HepG2 (cell line): ENCODE data around the gene MYO19. TPM values are rescaled to one million over a fixed set of nuclear protein-coding genes. Genes with fewer than 3 reads are reported as not detected.
A peak's percentile ranks its signal among the peaks of the same experiment; 100 is the strongest.

Experiments
- CENPBD1 ChIP-seq: sonication (generic); formaldehyde crosslinking; IDR thresholded peaks from 2 replicates; pipeline ENCODE4 v1.8.0; 2022; ENCODE audit warnings: missing genetic modification reagents, low read depth, mild to moderate bottlenecking, borderline replicate concordance
- CHD4 ChIP-seq: fragments of 200-600 bp; sonication (generic); IDR thresholded peaks from 2 replicates; pipeline ENCODE4 v1.7.0; 2017; ENCODE audit warnings: mild to moderate bottlenecking, low read length, borderline replicate concordance
- E2F5 ChIP-seq: sonication (generic); formaldehyde crosslinking; conservative IDR thresholded peaks from 2 replicates; pipeline ENCODE4 v1.4.0; 2020; ENCODE audit warnings: missing genetic modification reagents
- HOXA9 ChIP-seq: sonication (generic); formaldehyde crosslinking; IDR thresholded peaks from 2 replicates; pipeline ENCODE4 v1.8.1; 2022; ENCODE audit warnings: missing genetic modification reagents, mild to moderate bottlenecking, moderate library complexity, borderline replicate concordance
- IKZF4 ChIP-seq: sonication (generic); formaldehyde crosslinking; IDR thresholded peaks from 2 replicates; pipeline ENCODE4 v1.5.1; 2020; ENCODE audit warnings: borderline replicate concordance, mild to moderate bottlenecking, low read depth, missing genetic modification reagents; ENCODE audit errors: not compliant biosample characterization
- MIER3 ChIP-seq: IDR thresholded peaks from 2 replicates; pipeline ENCODE4 v1.6.1; 2016; ENCODE audit warnings: missing compliant biosample characterization, borderline replicate concordance
- MTF2 ChIP-seq: sonication (generic); formaldehyde crosslinking; IDR thresholded peaks from 2 replicates; pipeline ENCODE4 v1.5.0; 2020; ENCODE audit warnings: missing genetic modification reagents, borderline replicate concordance
- NFIB ChIP-seq: sonication (generic); formaldehyde crosslinking; IDR thresholded peaks from 2 replicates; pipeline ENCODE4 v1.9.0; 2021; ENCODE audit warnings: missing genetic modification reagents, mild to moderate bottlenecking, borderline replicate concordance
- NFKB2 ChIP-seq: sonication (generic); formaldehyde crosslinking; IDR thresholded peaks from 2 replicates; pipeline ENCODE4 v1.4.0; 2020; ENCODE audit warnings: missing genetic modification reagents, borderline replicate concordance
- PCBP1 ChIP-seq: fragments of 200-400 bp; formaldehyde crosslinking; IDR thresholded peaks from 2 replicates; pipeline ENCODE4 v1.6.1; 2017; ENCODE audit warnings: mild to moderate bottlenecking, low read depth, low read length, borderline replicate concordance
- SYNCRIP ChIP-seq: fragments of 200-400 bp; formaldehyde crosslinking; IDR thresholded peaks from 2 replicates; pipeline ENCODE4 v1.6.1; 2018; ENCODE audit warnings: mild to moderate bottlenecking, low read depth, low read length; ENCODE audit not compliant: insufficient read depth
- TCF7 ChIP-seq: sonication (generic); IDR thresholded peaks from 2 replicates; pipeline ENCODE4 v1.6.1; 2016; ENCODE audit warnings: antibody characterized with exemption, low read depth
- ZBTB42 ChIP-seq: sonication (generic); formaldehyde crosslinking; IDR thresholded peaks from 2 replicates; pipeline ENCODE4 v1.5.0; 2020; ENCODE audit warnings: mild to moderate bottlenecking, missing genetic modification reagents
- ZNF329 ChIP-seq: sonication (generic); formaldehyde crosslinking; IDR thresholded peaks from 2 replicates; pipeline ENCODE4 v1.9.0; 2021; ENCODE audit warnings: low read depth, mild to moderate bottlenecking, missing genetic modification reagents
- ZNF331 ChIP-seq: sonication (generic); formaldehyde crosslinking; IDR thresholded peaks from 2 replicates; pipeline ENCODE4 v1.4.0; 2020; ENCODE audit warnings: missing genetic modification reagents
- ZNF335 ChIP-seq: sonication (generic); formaldehyde crosslinking; IDR thresholded peaks from 2 replicates; pipeline ENCODE4 v1.4.0; 2020; ENCODE audit warnings: missing genetic modification reagents
- ZNF670 ChIP-seq: sonication (generic); formaldehyde crosslinking; IDR thresholded peaks from 2 replicates; pipeline ENCODE4 v1.8.0; 2022; ENCODE audit warnings: mild to moderate bottlenecking, missing genetic modification reagents, borderline replicate concordance
- ZNF776 ChIP-seq: sonication (generic); formaldehyde crosslinking; IDR thresholded peaks from 2 replicates; pipeline ENCODE4 v1.4.0; 2020; ENCODE audit warnings: mild to moderate bottlenecking, missing genetic modification reagents
- ZSCAN9 ChIP-seq: IDR thresholded peaks from 2 replicates; pipeline ENCODE4 v1.6.1; 2016; ENCODE audit warnings: borderline replicate concordance
- polyA plus RNA-seq, 8 experiments: library from polyadenylated mRNA; depleted of rRNA in 3 of 8; stranded (reverse) in 7 of 8; unstranded in 1 of 8; fragments of >200 nt; fragmentation: Illumina TruSeq in 4 of 8; extraction: Trizol in 4 of 8; gene quantifications; 2 replicates each; pipeline versions ENCODE4 v1.2.1 to v1.2.3, GENCODE V29; 2011 to 2016; ENCODE audit warnings: low read depth in 4 of 8, missing spikeins in 1 of 8, mixed read lengths in 1 of 8; ENCODE audit not compliant: insufficient read depth in 1 of 8
- total RNA-seq, 5 experiments: library from RNA; depleted of rRNA; stranded (reverse); fragments of >200 nt; fragmentation: Illumina TruSeq; extraction: Trizol; gene quantifications; 2 replicates each; pipeline ENCODE4 v1.2.3, GENCODE V29; 2016; ENCODE audit warnings: low read depth in 1 of 5
- TF ChIP-seq, protein P1 (sequence below): sonication (generic); formaldehyde crosslinking; IDR thresholded peaks from 2 replicates; pipeline ENCODE4 v1.4.0; 2020; ENCODE audit warnings: missing genetic modification reagents, borderline replicate concordance
- TF ChIP-seq, protein P2 (sequence below): IDR thresholded peaks from 2 replicates; pipeline ENCODE4 v1.6.1; 2012; ENCODE audit warnings: low read depth, low read length, improper control_type of control experiment

Gene MYO19
- total and polyA plus RNA-seq, 2 of the 13 experiments (the other 11 are each of a cell fraction or from before 2014, with no cell fraction given) = 75.7 to 82.3 TPM

GRCh38 chr17:36545465-36546417 lies 11.1 kb upstream of the MYO19 start (continued):
- peak; percentile 57; the same call in 1 of the 2 replicates for TF ChIP-seq ZNF335 (CRISPR knock-in tag)
- 0 out of 2 replicates have a peak, but pooled peaks have one; percentile 4 for TF ChIP-seq PCBP1
- no peak for TF ChIP-seq ZBTB42 (CRISPR knock-in tag)
- no peak for TF ChIP-seq ZNF329 (CRISPR knock-in tag)
- TF ChIP-seq SYNCRIP = no peak
- TF ChIP-seq, protein P1, sequence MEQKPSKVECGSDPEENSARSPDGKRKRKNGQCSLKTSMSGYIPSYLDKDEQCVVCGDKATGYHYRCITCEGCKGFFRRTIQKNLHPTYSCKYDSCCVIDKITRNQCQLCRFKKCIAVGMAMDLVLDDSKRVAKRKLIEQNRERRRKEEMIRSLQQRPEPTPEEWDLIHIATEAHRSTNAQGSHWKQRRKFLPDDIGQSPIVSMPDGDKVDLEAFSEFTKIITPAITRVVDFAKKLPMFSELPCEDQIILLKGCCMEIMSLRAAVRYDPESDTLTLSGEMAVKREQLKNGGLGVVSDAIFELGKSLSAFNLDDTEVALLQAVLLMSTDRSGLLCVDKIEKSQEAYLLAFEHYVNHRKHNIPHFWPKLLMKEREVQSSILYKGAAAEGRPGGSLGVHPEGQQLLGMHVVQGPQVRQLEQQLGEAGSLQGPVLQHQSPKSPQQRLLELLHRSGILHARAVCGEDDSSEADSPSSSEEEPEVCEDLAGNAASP (CRISPR knock-in tag) = 0 out of 2 replicates have a peak, but pooled peaks have one; percentile 10
- peak; percentile 78 for TF ChIP-seq E2F5 (CRISPR knock-in tag)
- no peak for TF ChIP-seq IKZF4 (CRISPR knock-in tag)
- TF ChIP-seq CENPBD1 = no peak
- TF ChIP-seq, protein P2, sequence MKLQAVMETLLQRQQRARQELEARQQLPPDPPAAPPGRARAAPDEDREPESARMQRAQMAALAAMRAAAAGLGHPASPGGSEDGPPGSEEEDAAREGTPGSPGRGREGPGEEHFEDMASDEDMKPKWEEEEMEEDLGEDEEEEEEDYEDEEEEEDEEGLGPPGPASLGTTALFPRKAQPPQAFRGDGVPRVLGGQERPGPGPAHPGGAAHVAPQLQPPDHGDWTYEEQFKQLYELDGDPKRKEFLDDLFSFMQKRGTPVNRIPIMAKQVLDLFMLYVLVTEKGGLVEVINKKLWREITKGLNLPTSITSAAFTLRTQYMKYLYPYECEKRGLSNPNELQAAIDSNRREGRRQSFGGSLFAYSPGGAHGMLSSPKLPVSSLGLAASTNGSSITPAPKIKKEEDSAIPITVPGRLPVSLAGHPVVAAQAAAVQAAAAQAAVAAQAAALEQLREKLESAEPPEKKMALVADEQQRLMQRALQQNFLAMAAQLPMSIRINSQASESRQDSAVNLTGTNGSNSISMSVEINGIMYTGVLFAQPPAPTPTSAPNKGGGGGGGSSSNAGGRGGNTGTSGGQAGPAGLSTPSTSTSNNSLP = no peak
- TF ChIP-seq HOXA9 (CRISPR knock-in tag) = no peak
- peak; percentile 67 for TF ChIP-seq ZNF331
- peak; percentile 28; the same call in 1 of the 2 replicates for TF ChIP-seq ZNF776 (CRISPR knock-in tag)
- TF ChIP-seq NFIB (CRISPR knock-in tag) = no peak
- TF ChIP-seq MTF2 (CRISPR knock-in tag) = no peak; the same call in 1 of the 2 replicates
- peak; percentile 43 for TF ChIP-seq ZSCAN9
- TF ChIP-seq ZNF670 (CRISPR knock-in tag) = peak; percentile 40; the same call in 1 of the 2 replicates
- TF ChIP-seq NFKB2 = peak; percentile 85; the same call in 1 of the 2 replicates
- peak; percentile 69; the same call in 1 of the 2 replicates for TF ChIP-seq MIER3 (CRISPR knock-in tag)
- TF ChIP-seq TCF7 = no peak
- TF ChIP-seq CHD4 = no peak
